Fibroblast of skin of back (primary cell): ENCODE measurements around the gene EZR.
A peak's percentile ranks its signal among the peaks of the same experiment; 100 is the strongest.

Source experiments
- DNase-seq: peaks from one replicate; pipeline ENCODE4 v3.0.0-alpha.2; 2013

EZR gene

DNA sequence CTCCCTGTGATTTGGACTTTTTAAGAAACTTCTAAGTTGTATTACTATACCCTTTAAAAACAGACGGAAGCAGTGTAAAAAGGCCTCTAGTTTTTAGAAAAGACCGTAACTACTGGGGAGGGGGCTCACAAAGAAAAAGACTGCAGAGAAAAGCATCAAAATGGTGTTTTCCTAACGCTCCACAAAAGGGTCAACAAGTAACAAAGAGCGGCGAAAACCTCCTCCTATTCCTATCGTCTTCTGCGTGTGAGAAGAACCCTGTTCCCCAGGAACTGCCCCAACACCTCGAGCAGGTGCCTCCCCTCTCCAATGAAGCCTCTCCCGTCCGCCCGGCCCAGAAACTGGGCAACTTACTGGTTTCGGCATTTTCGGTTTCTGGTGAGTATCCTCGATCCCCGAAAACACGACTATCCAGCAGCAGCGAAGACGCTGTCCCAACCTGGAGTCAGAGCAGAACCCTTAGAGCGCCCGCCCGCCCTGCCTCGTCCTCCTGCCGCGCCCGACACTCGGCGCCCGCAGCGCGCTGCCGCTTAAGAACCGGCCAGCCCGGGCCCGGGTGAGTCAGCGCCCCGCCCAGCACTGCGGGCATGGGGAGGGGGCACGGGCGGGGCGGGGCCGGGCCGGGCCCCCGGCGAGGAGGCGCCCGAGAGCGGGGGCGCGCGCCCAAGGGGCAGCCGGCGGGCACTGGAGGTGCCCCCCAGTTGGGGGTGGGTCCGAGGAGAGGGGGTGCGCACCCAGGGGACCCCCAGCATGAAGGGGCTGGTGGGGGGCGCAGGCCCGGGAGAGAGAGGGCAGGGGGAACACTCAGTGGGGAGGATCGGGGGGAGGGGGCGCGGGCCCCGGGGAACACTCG lies 1.2 kb downstream of the EZR start:
- peak; percentile 80 for DNase-seq

DNA sequence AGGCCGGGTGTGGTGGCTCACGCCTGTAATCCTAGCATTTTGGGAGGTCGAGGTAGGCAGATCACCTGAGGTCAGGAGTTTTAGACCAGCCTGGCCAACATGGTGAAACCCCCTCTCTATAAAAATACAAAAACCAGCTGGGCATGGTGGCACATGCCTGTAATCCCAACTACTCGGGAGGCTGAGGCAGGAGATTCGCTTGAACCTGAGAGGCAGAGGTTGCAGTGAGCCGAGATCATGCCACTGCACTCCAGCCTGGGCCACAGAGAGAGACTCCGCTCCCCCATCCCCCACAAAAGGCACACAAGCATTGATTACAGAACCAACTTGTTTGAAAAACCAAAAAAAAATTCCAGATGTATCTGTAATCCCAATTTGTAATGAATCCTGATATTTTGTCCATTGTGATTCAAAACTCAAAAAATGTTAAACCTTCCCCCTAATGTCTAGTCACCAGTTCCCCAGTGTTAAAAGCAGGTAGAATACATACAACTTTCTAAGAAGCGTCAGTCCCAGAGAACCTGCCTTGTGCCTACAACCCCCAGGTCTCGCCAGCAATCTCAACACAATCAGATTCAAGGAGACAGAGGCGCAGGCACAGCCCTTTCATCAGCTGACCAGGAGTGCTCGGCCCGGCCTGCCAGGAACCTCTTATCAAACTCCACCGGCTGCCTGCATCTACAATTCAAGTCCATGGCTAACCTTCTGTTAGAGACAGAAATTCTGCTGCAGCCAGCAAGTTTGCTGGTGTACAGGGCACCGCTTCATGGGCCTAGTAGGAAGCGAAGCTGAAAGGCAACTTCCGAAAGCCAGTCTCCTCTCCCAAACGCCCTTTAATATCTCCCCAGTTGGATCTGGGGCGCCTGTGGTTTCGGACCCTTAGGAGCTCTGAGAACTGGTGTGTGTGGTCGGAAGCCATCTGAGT lies 2.1 kb downstream of the EZR start:
- no peak for DNase-seq

DNA sequence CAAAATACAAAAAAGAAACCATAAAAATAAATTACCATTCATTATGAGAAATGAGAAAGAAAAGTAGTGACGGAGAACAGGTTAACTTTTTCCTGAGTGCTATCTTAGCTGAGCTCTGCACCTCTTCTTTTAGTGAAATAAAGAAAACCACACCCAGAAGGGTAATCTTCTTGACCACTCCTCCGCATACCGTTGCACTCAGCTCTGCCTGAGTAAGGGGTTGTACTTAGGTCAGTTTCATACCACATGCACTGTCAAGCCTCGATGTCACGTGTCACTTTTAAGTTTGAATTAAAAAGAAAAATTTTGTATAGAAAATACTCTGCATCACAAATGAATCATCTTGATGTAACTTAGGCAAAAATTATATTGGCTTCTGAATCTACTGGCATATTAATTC lies 2.8 kb downstream of the EZR start:
- DNase-seq: no peak

GRCh38 chr6:158815907-158816306 lies 3.3 kb downstream of the EZR start:
- DNase-seq: no peak

DNA sequence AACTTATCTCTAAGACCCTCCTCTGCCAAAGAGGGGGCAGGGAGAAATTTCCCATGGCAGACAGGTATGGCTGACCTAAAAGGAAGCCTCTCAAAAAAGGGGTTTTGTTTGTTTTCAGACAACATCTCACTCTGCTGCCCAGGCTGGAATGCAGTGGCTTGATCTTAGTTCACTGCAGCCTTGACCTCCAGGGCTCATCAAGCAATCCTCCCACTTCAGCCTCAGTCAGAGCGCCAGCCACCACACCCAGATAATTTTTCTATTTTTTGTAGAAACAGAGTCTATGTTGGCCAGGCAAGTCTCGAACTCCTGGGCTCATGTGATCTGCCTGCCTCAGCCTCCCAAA lies 3.8 kb downstream of the EZR start:
- DNase-seq: no peak

- no peak for DNase-seq
Observed at GRCh38 chr6:158813032-158813431, 6.1 kb downstream of the EZR start.

DNA sequence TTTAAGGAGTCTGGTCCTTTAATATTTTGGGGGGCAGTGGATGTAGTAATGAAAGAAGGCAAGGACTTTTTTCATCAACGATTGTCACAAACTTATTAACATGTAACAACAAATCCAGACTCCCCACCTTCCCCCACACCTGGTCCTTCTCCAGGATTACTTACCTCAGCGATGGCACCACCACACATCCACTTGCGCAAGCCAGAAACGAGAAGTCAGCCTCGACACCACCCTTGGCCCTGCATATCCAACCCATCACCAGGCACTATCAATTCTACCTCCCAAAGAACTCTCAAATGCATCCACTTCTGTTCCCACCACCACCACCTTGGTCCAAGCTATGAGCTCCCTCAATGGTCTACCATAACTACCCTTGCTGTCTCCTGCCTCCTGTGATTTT lies 6.6 kb downstream of the EZR start:
- DNase-seq: no peak

DNA sequence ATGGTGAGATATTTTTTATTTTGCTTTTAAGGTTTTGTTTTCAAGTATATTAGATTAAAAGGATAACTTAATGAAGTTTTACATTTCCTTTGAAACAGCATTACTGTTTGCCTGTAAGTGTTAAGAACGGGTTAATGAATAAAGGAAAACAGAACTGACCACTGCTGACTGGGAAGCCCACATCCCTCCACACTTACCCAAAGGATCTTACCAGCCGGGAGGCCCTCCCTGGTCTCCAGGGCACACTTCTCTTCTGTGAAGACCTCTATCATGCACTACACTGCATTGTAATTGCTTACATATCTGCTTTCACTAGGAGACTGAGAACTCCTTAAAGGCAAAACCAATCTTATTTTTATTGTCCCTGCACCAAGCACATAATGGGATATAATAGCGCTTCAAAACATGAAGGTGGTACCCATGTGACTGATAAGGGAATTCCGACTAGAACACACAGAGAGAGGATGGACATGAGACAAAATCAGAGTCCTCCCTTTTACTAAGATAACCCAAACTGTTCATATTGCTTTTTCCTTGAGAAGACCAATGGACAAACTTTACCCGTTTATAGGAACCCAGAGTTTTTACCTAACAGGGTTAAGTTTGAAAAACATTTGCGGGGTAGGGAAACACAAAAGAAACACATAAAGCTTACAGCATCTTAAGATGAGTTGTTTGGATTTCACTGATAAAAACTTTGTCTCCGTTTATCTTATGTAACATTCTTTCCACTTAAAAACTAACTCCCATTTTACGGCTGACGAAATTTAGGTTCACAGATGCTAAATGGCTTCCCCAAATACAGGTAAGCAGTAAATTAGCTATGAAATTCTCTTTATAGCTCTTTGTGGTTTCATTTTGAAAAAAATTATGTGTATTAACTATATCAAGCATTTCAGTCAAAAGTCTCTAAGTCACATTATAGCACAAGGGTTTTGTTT lies 8.7 kb downstream of the EZR start:
- DNase-seq: no peak

GRCh38 chr6:158808941-158809678 lies 10.1 kb downstream of the EZR start:
- no peak for DNase-seq

DNA sequence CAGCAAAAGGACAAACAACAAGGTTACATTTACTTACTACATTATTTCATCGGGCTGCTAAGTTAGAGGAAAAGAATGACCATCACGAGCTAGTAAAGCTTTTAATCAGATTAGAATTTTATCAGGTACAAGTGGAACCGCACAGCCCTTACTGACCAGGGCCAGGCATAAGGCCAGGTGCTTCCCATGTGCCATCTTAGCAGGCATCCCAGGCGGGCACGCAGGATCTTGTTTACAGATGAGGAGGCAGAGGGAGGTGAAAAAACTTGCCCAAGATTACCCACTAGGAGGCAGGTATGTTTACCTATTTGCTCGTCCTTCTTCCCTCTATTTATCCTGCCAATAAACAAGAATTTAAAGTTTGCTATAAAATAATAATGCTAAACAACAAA lies 10.7 kb downstream of the EZR start:
- no peak for DNase-seq

- no peak for DNase-seq
Observed at GRCh38 chr6:158807515-158808441, 11.4 kb downstream of the EZR start.

GRCh38 chr6:158805698-158806377 lies 13.3 kb downstream of the EZR start:
- no peak for DNase-seq

- DNase-seq: no peak
Observed at GRCh38 chr6:158804207-158804606, 15.0 kb downstream of the EZR start.

DNA sequence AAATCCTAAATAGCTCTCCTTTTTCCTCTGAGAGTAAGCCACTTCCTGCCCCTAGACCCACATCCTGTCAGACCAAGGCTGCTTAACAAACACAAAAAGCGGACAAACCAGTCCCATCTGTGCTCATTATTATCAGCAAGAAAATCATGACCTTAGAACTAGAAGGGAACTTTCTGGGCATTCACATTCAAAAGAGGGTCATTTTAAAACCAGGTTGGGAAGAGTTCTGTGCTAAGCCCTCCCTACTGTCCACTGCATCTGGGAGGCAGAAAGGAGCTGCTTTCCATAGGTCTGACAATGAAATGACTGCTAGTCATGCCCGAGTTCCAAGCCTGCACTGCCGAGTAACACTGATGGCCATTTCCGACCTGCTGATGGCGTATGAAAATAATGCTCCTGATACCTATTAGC lies 15.4 kb downstream of the EZR start:
- DNase-seq: peak; percentile 47

DNA sequence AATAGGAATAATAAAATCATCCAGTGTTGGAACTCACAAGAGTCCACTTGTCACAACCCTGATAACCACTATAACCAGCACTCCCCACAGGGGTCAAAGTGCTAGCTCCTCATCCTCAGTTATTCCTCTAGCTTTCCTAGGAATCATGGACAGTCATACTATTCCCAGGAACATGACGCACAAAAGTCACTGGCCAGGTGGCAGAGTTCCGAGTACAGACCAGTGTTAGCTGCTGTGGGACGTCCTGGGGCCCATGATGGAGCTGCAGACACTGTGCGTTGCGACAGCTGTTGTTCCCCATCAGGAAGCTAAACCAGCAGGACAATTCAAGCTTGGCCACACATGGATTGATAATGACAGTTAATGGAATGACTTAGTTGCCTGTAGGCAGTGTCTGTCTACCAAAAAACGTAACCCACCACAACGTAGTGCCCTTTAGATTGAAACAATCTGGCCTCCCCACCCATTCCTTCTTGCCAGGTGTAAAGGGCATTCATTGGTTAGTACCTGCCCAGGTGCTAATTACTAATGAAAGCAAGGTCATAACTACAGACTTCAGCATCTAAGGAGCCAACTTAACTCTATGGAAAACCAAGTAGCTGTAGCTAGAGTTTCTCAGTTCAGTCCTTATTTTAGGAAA lies 17.4 kb downstream of the EZR start:
- no peak for DNase-seq

DNA sequence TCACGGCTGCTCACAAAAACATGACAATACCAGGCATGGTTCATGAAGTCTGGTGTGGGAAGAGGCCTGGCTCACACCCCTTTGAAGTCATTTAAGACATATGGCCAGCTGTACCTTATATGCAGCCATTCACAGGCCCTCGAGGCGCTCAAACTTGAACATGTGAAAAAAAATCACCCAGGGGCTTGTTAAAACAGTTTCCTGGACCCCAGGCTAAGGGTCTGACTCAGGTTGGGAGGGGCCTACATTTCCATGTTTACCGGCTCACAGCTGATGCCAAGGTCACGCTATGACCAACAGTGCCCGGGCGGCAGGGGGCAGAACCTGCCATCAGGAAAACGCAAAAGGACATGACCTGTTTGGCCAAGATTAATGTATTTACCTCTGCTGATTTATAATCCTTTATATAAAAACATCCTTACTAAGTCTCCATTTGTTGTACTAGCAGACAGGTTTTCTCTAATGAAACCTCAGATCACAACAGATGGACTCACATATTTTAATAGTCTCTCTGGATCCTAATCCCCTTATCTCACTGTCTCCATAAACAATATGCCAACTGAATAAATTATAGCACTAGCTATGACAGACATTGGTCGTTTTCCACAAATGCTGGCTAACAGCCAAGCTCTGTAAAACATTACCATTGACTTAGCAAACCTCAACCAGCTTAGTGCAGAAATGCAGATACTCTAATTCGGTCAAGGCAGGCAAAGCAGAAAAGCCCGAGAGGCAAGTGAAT lies 19.9 kb downstream of the EZR start:
- DNase-seq: peak; percentile 63

- DNase-seq: no peak
Observed at GRCh38 chr6:158798311-158798710, 20.9 kb downstream of the EZR start.

- peak; percentile 80 for DNase-seq
Observed at GRCh38 chr6:158797331-158798310, 21.5 kb downstream of the EZR start.
